HEK293 (cell line): ENCODE data around the gene PDIA3.

Experiments
- KLF17 ChIP-seq: fragments of 450-650 bp; formaldehyde crosslinking; IDR thresholded peaks from 2 replicates; pipeline ENCODE4 v1.5.1; 2016; ENCODE audit warnings: missing biosample characterization, missing genetic modification characterization
- MZF1 ChIP-seq: fragments of 450-650 bp; formaldehyde crosslinking; IDR thresholded peaks from 2 replicates; pipeline ENCODE4 v1.5.1; 2017; ENCODE audit warnings: missing biosample characterization, missing genetic modification characterization, borderline replicate concordance
- PRDM2 ChIP-seq: fragments of 450-650 bp; formaldehyde crosslinking; IDR thresholded peaks from 2 replicates; pipeline ENCODE4 v1.5.1; 2016; ENCODE audit warnings: missing biosample characterization, missing genetic modification characterization, borderline replicate concordance
- PRDM6 ChIP-seq: fragments of 450-650 bp; formaldehyde crosslinking; IDR thresholded peaks from 2 replicates; pipeline ENCODE4 v1.5.1; 2017; ENCODE audit warnings: missing biosample characterization, missing genetic modification characterization
- RBAK ChIP-seq: fragments of 450-650 bp; formaldehyde crosslinking; IDR thresholded peaks from 2 replicates; pipeline ENCODE4 v1.5.1; 2016; ENCODE audit warnings: missing biosample characterization, missing genetic modification characterization
- SETDB1 ChIP-seq: IDR thresholded peaks from one replicate; pipeline ENCODE4 v1.6.1; 2017; ENCODE audit warnings: mild to moderate bottlenecking, low read length, moderate library complexity, mixed read lengths; ENCODE audit not compliant: insufficient read length
- ZFP37 ChIP-seq: fragments of 450-650 bp; formaldehyde crosslinking; IDR thresholded peaks from 2 replicates; pipeline ENCODE4 v1.5.1; 2016; ENCODE audit warnings: missing biosample characterization, missing genetic modification characterization
- ZNF175 ChIP-seq: fragments of 450-650 bp; formaldehyde crosslinking; IDR thresholded peaks from 2 replicates; pipeline ENCODE4 v1.5.1; 2016; ENCODE audit warnings: missing biosample characterization, missing genetic modification characterization
- ZNF184 ChIP-seq: fragments of 450-650 bp; IDR thresholded peaks from 2 replicates; pipeline ENCODE4 v1.5.1; 2018; ENCODE audit warnings: missing biosample characterization, mild to moderate bottlenecking, missing genetic modification characterization
- ZNF2 ChIP-seq: fragments of 450-650 bp; formaldehyde crosslinking; IDR thresholded peaks from 2 replicates; pipeline ENCODE4 v1.5.1; 2016; ENCODE audit warnings: missing biosample characterization, missing genetic modification characterization
- ZNF544 ChIP-seq: fragments of 450-650 bp; formaldehyde crosslinking; IDR thresholded peaks from 2 replicates; pipeline ENCODE4 v1.5.0; 2017; ENCODE audit warnings: missing biosample characterization, missing genetic modification characterization
- ZNF558 ChIP-seq: fragments of 450-650 bp; formaldehyde crosslinking; IDR thresholded peaks from 2 replicates; pipeline ENCODE4 v1.5.1; 2016; ENCODE audit warnings: missing biosample characterization, missing genetic modification characterization
- ZNF560 ChIP-seq: fragments of 450-650 bp; formaldehyde crosslinking; IDR thresholded peaks from 2 replicates; pipeline ENCODE4 v1.5.1; 2017; ENCODE audit warnings: missing biosample characterization, missing genetic modification characterization, borderline replicate concordance
- ZNF596 ChIP-seq: fragments of 450-650 bp; IDR thresholded peaks from 2 replicates; pipeline ENCODE4 v1.5.0; 2018; ENCODE audit warnings: missing biosample characterization, mild to moderate bottlenecking, missing genetic modification characterization, moderate library complexity
- ZNF677 ChIP-seq: fragments of 450-650 bp; IDR thresholded peaks from 2 replicates; pipeline ENCODE4 v1.5.0; 2018; ENCODE audit warnings: missing biosample characterization, mild to moderate bottlenecking, missing genetic modification characterization, moderate library complexity
- ZNF776 ChIP-seq: fragments of 450-650 bp; formaldehyde crosslinking; IDR thresholded peaks from 2 replicates; pipeline ENCODE4 v1.5.0; 2017; ENCODE audit warnings: missing biosample characterization, missing genetic modification characterization, borderline replicate concordance
- ZSCAN30 ChIP-seq: fragments of 450-650 bp; IDR thresholded peaks from 2 replicates; pipeline ENCODE4 v1.5.1; 2018; ENCODE audit warnings: missing biosample characterization, mild to moderate bottlenecking, missing genetic modification characterization, moderate library complexity
- TF ChIP-seq, protein P1 (sequence below): fragments of 450-650 bp; formaldehyde crosslinking; IDR thresholded peaks from 2 replicates; pipeline ENCODE4 v1.5.1; 2016; ENCODE audit warnings: missing biosample characterization, missing genetic modification characterization, borderline replicate concordance
- TF ChIP-seq, protein P2 (sequence below): fragments of 450-650 bp; formaldehyde crosslinking; IDR thresholded peaks from 2 replicates; pipeline ENCODE4 v1.5.1; 2016; ENCODE audit warnings: missing biosample characterization, missing genetic modification characterization, borderline replicate concordance
- TF ChIP-seq, protein P3 (sequence below): fragments of 450-650 bp; formaldehyde crosslinking; IDR thresholded peaks from 2 replicates; pipeline ENCODE4 v1.5.1; 2016; ENCODE audit warnings: missing biosample characterization, missing genetic modification characterization

The PDIA3 gene

DNA sequence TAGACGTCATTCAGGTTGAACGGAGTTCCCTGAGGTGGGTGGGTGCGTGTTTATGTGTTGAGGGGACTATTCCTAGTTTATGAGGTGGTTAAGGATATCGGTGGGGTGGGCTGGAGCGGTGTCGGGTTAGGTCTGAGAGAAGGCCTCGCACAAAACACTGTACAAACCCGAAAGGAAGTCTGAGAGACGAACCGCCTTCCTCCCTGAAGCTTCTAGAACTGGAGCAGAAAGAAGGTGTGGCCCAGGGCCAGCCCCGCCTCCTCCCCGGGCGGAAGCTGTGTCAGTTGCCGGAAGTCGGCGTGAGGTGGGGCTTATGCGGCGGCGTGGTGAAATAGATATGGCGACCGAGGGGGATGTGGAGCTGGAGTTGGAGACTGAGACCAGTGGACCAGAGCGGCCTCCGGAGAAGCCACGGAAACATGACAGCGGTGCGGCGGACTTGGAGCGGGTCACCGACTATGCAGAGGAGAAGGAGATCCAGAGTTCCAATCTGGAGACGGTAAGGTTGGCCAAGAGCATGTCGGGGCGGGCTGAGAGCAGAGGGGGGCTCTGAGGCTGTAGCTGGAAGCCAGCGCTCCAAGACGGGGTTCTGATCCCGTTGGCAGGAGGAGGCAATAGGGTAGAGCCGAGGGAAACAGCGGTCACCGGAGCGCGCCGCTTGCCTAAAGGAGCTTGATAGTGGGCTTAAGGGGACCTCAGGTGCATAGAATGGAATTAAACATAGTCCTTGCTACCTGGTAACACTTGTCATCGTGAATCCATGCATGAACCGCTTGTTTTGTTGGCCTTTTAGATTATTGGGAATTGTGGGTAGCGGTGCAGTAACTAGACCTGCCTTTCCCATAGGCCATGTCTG lies 54.3 kb downstream of the PDIA3 start, which contains the start of gene HYPK (continued):
- no peak for TF ChIP-seq PRDM2
- TF ChIP-seq KLF17 (tag by site-specific recombination): 0 out of 2 replicates have a peak, but pooled peaks have one; percentile 44
- 0 out of 2 replicates have a peak, but pooled peaks have one; percentile 13 for TF ChIP-seq ZSCAN30 (tag by site-specific recombination)
- no peak for TF ChIP-seq ZNF544
- no peak for TF ChIP-seq ZNF677
- no peak for TF ChIP-seq ZNF184 (tag by site-specific recombination)
- TF ChIP-seq PRDM6 (tag by site-specific recombination): no peak
- no peak for TF ChIP-seq SETDB1
- TF ChIP-seq ZNF596 (tag by site-specific recombination): no peak
- TF ChIP-seq ZNF2 (tag by site-specific recombination): peak; percentile 81; the same call in 1 of the 2 replicates
- TF ChIP-seq, protein P1, sequence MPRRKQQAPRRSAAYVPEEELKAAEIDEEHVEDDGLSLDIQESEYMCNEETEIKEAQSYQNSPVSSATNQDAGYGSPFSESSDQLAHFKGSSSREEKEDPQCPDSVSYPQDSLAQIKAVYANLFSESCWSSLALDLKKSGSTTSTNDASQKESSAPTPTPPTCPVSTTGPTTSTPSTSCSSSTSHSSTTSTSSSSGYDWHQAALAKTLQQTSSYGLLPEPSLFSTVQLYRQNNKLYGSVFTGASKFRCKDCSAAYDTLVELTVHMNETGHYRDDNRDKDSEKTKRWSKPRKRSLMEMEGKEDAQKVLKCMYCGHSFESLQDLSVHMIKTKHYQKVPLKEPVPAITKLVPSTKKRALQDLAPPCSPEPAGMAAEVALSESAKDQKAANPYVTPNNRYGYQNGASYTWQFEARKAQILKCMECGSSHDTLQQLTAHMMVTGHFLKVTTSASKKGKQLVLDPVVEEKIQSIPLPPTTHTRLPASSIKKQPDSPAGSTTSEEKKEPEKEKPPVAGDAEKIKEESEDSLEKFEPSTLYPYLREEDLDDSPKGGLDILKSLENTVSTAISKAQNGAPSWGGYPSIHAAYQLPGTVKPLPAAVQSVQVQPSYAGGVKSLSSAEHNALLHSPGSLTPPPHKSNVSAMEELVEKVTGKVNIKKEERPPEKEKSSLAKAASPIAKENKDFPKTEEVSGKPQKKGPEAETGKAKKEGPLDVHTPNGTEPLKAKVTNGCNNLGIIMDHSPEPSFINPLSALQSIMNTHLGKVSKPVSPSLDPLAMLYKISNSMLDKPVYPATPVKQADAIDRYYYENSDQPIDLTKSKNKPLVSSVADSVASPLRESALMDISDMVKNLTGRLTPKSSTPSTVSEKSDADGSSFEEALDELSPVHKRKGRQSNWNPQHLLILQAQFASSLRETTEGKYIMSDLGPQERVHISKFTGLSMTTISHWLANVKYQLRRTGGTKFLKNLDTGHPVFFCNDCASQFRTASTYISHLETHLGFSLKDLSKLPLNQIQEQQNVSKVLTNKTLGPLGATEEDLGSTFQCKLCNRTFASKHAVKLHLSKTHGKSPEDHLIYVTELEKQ: no peak
- TF ChIP-seq RBAK (tag by site-specific recombination): no peak
- no peak for TF ChIP-seq ZNF175 (tag by site-specific recombination)
- peak; percentile 42; the same call in 1 of the 2 replicates for TF ChIP-seq MZF1 (tag by site-specific recombination)
- TF ChIP-seq ZFP37 (tag by site-specific recombination): peak; percentile 8; the same call in 1 of the 2 replicates
- TF ChIP-seq, protein P2, sequence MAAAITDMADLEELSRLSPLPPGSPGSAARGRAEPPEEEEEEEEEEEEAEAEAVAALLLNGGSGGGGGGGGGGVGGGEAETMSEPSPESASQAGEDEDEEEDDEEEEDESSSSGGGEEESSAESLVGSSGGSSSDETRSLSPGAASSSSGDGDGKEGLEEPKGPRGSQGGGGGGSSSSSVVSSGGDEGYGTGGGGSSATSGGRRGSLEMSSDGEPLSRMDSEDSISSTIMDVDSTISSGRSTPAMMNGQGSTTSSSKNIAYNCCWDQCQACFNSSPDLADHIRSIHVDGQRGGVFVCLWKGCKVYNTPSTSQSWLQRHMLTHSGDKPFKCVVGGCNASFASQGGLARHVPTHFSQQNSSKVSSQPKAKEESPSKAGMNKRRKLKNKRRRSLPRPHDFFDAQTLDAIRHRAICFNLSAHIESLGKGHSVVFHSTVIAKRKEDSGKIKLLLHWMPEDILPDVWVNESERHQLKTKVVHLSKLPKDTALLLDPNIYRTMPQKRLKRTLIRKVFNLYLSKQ (tag by site-specific recombination): no peak
- TF ChIP-seq ZNF560 (tag by site-specific recombination): no peak
- TF ChIP-seq, protein P3, sequence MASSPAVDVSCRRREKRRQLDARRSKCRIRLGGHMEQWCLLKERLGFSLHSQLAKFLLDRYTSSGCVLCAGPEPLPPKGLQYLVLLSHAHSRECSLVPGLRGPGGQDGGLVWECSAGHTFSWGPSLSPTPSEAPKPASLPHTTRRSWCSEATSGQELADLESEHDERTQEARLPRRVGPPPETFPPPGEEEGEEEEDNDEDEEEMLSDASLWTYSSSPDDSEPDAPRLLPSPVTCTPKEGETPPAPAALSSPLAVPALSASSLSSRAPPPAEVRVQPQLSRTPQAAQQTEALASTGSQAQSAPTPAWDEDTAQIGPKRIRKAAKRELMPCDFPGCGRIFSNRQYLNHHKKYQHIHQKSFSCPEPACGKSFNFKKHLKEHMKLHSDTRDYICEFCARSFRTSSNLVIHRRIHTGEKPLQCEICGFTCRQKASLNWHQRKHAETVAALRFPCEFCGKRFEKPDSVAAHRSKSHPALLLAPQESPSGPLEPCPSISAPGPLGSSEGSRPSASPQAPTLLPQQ: peak; percentile 78
- no peak for TF ChIP-seq ZNF558 (tag by site-specific recombination)
- no peak for TF ChIP-seq ZNF776 (tag by site-specific recombination)
